ENCODE measurements around the gene FRAS1. TPM values are rescaled to one million over a fixed set of nuclear protein-coding genes. Genes with fewer than 3 reads are reported as not detected.
"Not testable (repeated sequence)": the region's sequence is repeated elsewhere in the genome, so short reads cannot be mapped to it uniquely, and the experiment has no call there.

The FRAS1 gene
- total and polyA plus RNA-seq, 5 donors from 2014 or later, result not detected

- Mint-ChIP-seq H3K4me3 (no peak overlapping the region), H3K27me3 (peaks cover 10% of the 10 kb centered on the region), H3K4me1 (no peaks in the 10 kb centered on the region), H3K36me3 (no peaks in the 10 kb centered on the region), H3K9me3 (peaks cover 0 to 3% (median 2%) of the 10 kb centered on the region in 7 donors), H3K27ac (no peak overlapping the region)
- Histone ChIP-seq H3K4me3 (ENCODE audit: low read depth, low read length) (no peak overlapping the region), H3K27ac (ENCODE audit: insufficient read depth, low read length, poor library complexity, severe bottlenecking) (no peak overlapping the region), H3K4me1 (ENCODE audit: control insufficient read depth, insufficient read depth, low read length, poor library complexity, severe bottlenecking) (no peaks in the 10 kb centered on the region), H3K36me3 (ENCODE audit: control insufficient read depth, insufficient read depth, low read length) (no peaks in the 10 kb centered on the region), H3K27me3 (ENCODE audit: control insufficient read depth, insufficient read depth, low read length) (no peaks in the 10 kb centered on the region), H3K9me3 (ENCODE audit: control insufficient read depth in 2 of 2, low read length in 2 of 2) (no peaks in the 10 kb centered on the region)
- DNase-seq (no peak), ATAC-seq (ENCODE audit: low read depth in 2 of 2) (no peak)
Measured at GRCh38 chr4:78095081-78095480, 38.0 kb downstream of the FRAS1 start.

- no peak overlapping the region for H3K27ac ChIP-seq (ENCODE audit: insufficient read depth, low read length, poor library complexity, severe bottlenecking)
- H3K27me3 ChIP-seq (ENCODE audit: control insufficient read depth, insufficient read depth, low read length), result no peaks in the 10 kb centered on the region
- Mint-ChIP-seq H3K27me3 (peaks cover under 1% of the 10 kb centered on the region), H3K4me1 (no peaks in the 10 kb centered on the region), H3K36me3 (no peaks in the 10 kb centered on the region), H3K9me3 (peaks cover 0 to 3% (median 1%) of the 10 kb centered on the region in 7 donors), H3K27ac (no peak overlapping the region), H3K4me3 (no peak overlapping the region)
- no peaks in the 10 kb centered on the region for H3K4me1 ChIP-seq (ENCODE audit: control insufficient read depth, insufficient read depth, low read length, poor library complexity, severe bottlenecking)
- ATAC-seq (ENCODE audit: low read depth in 2 of 2) (no peak), DNase-seq (no peak)
- no peak overlapping the region for H3K4me3 ChIP-seq (ENCODE audit: low read depth, low read length)
- no peaks in the 10 kb centered on the region for H3K36me3 ChIP-seq (ENCODE audit: control insufficient read depth, insufficient read depth, low read length)
- no peaks in the 10 kb centered on the region for H3K9me3 ChIP-seq (ENCODE audit: control insufficient read depth in 2 of 2, low read length in 2 of 2)
Measured at GRCh38 chr4:78099058-78099457, 41.9 kb downstream of the FRAS1 start.

- no peaks in the 10 kb centered on the region for H3K27me3 Mint-ChIP-seq
- no peaks in the 10 kb centered on the region for H3K36me3 Mint-ChIP-seq
- no peak for DNase-seq
- no peak for ATAC-seq (ENCODE audit: low read depth in 2 of 2)
- Histone ChIP-seq H3K36me3 (ENCODE audit: control insufficient read depth, insufficient read depth, low read length) (no peaks in the 10 kb centered on the region), H3K4me1 (ENCODE audit: control insufficient read depth, insufficient read depth, low read length, poor library complexity, severe bottlenecking) (no peaks in the 10 kb centered on the region), H3K27me3 (ENCODE audit: control insufficient read depth, insufficient read depth, low read length) (no peaks in the 10 kb centered on the region), H3K27ac (ENCODE audit: insufficient read depth, low read length, poor library complexity, severe bottlenecking) (no peak overlapping the region), H3K4me3 (ENCODE audit: low read depth, low read length) (no peak overlapping the region), H3K9me3 (ENCODE audit: control insufficient read depth in 2 of 2, low read length in 2 of 2) (no peaks in the 10 kb centered on the region)
- H3K27ac Mint-ChIP-seq, result no peak overlapping the region
- peaks cover 0 to 3% (median 1%) of the 10 kb centered on the region in 7 donors for H3K9me3 Mint-ChIP-seq
- H3K4me3 Mint-ChIP-seq, result no peak overlapping the region
- no peaks in the 10 kb centered on the region for H3K4me1 Mint-ChIP-seq
Measured at GRCh38 chr4:78100060-78100459, 42.9 kb downstream of the FRAS1 start.

- Mint-ChIP-seq H3K27me3 (peaks cover 3% of the 10 kb centered on the region), H3K27ac (no peak overlapping the region), H3K4me1 (no peaks in the 10 kb centered on the region), H3K9me3 (peaks cover 0 to 6% (median 3%) of the 10 kb centered on the region in 7 donors), H3K4me3 (no peak overlapping the region), H3K36me3 (no peaks in the 10 kb centered on the region)
- Histone ChIP-seq H3K36me3 (ENCODE audit: control insufficient read depth, insufficient read depth, low read length) (no peaks in the 10 kb centered on the region), H3K9me3 (ENCODE audit: control insufficient read depth in 2 of 2, low read length in 2 of 2) (no peaks in the 10 kb centered on the region), H3K27me3 (ENCODE audit: control insufficient read depth, insufficient read depth, low read length) (no peaks in the 10 kb centered on the region), H3K27ac (ENCODE audit: insufficient read depth, low read length, poor library complexity, severe bottlenecking) (no peak overlapping the region), H3K4me3 (ENCODE audit: low read depth, low read length) (no peak overlapping the region), H3K4me1 (ENCODE audit: control insufficient read depth, insufficient read depth, low read length, poor library complexity, severe bottlenecking) (no peaks in the 10 kb centered on the region)
- DNase-seq, result no peak
- ATAC-seq (ENCODE audit: low read depth in 2 of 2), result no peak
Measured at GRCh38 chr4:78119698-78120097, 62.6 kb downstream of the FRAS1 start.

- Mint-ChIP-seq H3K36me3 (no peaks in the 10 kb centered on the region), H3K4me1 (no peaks in the 10 kb centered on the region), H3K27ac (no peak overlapping the region), H3K27me3 (peaks cover 7% of the 10 kb centered on the region), H3K9me3 (peaks cover 0 to 6% (median 3%) of the 10 kb centered on the region in 7 donors), H3K4me3 (no peak overlapping the region)
- no peak overlapping the region for H3K4me3 ChIP-seq (ENCODE audit: low read depth, low read length)
- no peak overlapping the region for H3K27ac ChIP-seq (ENCODE audit: insufficient read depth, low read length, poor library complexity, severe bottlenecking)
- H3K9me3 ChIP-seq (ENCODE audit: control insufficient read depth in 2 of 2, low read length in 2 of 2), result no peaks in the 10 kb centered on the region
- H3K36me3 ChIP-seq (ENCODE audit: control insufficient read depth, insufficient read depth, low read length), result no peaks in the 10 kb centered on the region
- DNase-seq (no peak), ATAC-seq (ENCODE audit: low read depth in 2 of 2) (no peak)
- H3K4me1 ChIP-seq (ENCODE audit: control insufficient read depth, insufficient read depth, low read length, poor library complexity, severe bottlenecking), result no peaks in the 10 kb centered on the region
- H3K27me3 ChIP-seq (ENCODE audit: control insufficient read depth, insufficient read depth, low read length), result no peaks in the 10 kb centered on the region
Measured at GRCh38 chr4:78120144-78120880, 63.2 kb downstream of the FRAS1 start.

- ATAC-seq (ENCODE audit: low read depth in 2 of 2) (no peak), DNase-seq (no peak)
- no peak overlapping the region for H3K4me3 Mint-ChIP-seq
- Histone ChIP-seq H3K4me3 (ENCODE audit: low read depth, low read length) (no peak overlapping the region), H3K36me3 (ENCODE audit: control insufficient read depth, insufficient read depth, low read length) (no peaks in the 10 kb centered on the region), H3K27ac (ENCODE audit: insufficient read depth, low read length, poor library complexity, severe bottlenecking) (no peak overlapping the region), H3K4me1 (ENCODE audit: control insufficient read depth, insufficient read depth, low read length, poor library complexity, severe bottlenecking) (no peaks in the 10 kb centered on the region), H3K27me3 (ENCODE audit: control insufficient read depth, insufficient read depth, low read length) (no peaks in the 10 kb centered on the region), H3K9me3 (ENCODE audit: control insufficient read depth in 2 of 2, low read length in 2 of 2) (no peaks in the 10 kb centered on the region)
- H3K27ac Mint-ChIP-seq, result no peak overlapping the region
- H3K36me3 Mint-ChIP-seq, result no peaks in the 10 kb centered on the region
- peaks cover 0 to 6% (median 2%) of the 10 kb centered on the region in 7 donors for H3K9me3 Mint-ChIP-seq
- no peaks in the 10 kb centered on the region for H3K4me1 Mint-ChIP-seq
- peaks cover 7% of the 10 kb centered on the region for H3K27me3 Mint-ChIP-seq
Measured at GRCh38 chr4:78121338-78121904, 64.3 kb downstream of the FRAS1 start.

- not testable (repeated sequence) for H3K9me3 Mint-ChIP-seq; DNase-seq; H3K4me1 Mint-ChIP-seq; H3K4me3 ChIP-seq (ENCODE audit: low read depth, low read length); H3K4me3 Mint-ChIP-seq; H3K27ac ChIP-seq (ENCODE audit: insufficient read depth, low read length, poor library complexity, severe bottlenecking); H3K4me1 ChIP-seq (ENCODE audit: control insufficient read depth, insufficient read depth, low read length, poor library complexity, severe bottlenecking); H3K9me3 ChIP-seq (ENCODE audit: control insufficient read depth in 2 of 2, low read length in 2 of 2); H3K36me3 Mint-ChIP-seq; ATAC-seq (ENCODE audit: low read depth in 2 of 2); H3K27me3 ChIP-seq (ENCODE audit: control insufficient read depth, insufficient read depth, low read length); H3K27me3 Mint-ChIP-seq; H3K27ac Mint-ChIP-seq; H3K36me3 ChIP-seq (ENCODE audit: control insufficient read depth, insufficient read depth, low read length)
Measured at GRCh38 chr4:78125834-78126331, 68.8 kb downstream of the FRAS1 start.

Measured in CD4-positive, CD25-positive, alpha-beta regulatory T cell (primary cell).